ENCODE data around the gene ABCE1. TPM values are rescaled to one million over a fixed set of nuclear protein-coding genes. Genes with fewer than 3 reads are reported as not detected.
A peak's percentile ranks its signal among the peaks of the same experiment; 100 is the strongest.

Gene ABCE1
- total RNA-seq = 10 to 100 TPM; 41.4 to 58.2 (median 50.4) TPM
- 10 to 100 TPM in 2 of 3 donors, 1 to 10 TPM in 1; 9.0 to 25.9 (median 19.7) TPM for polyA plus RNA-seq

DNA sequence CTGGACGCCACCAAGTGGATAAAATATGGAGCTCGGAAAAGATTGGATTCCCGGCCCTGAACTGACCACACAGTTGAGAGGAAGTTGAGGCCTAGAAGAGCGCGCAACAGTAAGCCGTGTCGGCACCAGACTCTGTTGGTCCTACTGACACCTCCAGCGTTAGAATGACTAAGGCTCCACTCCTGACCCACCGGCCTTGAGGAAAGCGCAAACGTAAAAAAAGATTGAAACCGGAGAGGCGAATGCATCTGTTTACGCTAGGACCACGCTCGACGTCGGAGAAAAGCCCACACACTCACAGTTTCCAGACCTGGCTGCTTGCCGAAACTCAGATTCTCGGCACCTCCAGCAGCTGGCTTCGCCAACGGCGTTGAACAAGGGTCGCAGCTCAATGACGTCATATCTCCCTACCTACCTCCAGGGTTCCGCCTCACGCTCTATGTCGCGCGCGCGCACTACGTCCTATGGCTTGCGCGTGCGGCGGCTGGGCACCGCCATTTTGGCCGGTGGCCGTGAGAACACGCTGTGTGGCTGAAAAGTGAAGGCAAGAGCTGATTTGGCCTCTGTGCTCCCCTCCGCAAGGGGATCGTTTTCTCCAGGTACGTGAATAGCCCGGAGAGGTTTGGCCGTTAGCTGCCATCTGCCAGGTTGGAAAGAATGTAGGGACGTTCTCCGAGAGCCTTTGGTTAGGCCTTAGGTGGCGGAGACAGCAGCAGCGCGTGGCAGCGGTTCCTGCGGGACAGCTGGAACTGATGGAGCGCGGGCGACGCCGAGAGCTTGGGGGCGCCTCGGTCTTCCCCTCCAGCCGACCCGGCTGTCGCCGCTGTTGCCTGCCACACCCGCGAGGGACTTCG, at the start of gene ABCE1, which contains the start of gene ANAPC10:
Gene ABCE1 (plus strand): TSS at position 491 of the 854 bp plus-strand sequence. CDS start 6,102 bp downstream, outside the sequence.
Gene ANAPC10 (minus strand): TSS at position 376 of the 854 bp plus-strand sequence. CDS start 2,097 bp downstream, outside the sequence.
- Histone ChIP-seq H3K4me1 (peaks cover 0 to 53% (median 41%) of the 10 kb centered on the region in 4 donors), H3K27me3 (no peaks in the 10 kb centered on the region), H3K4me3 (peak within 1 kb of the TSS; percentile 69 to 85 (median 78)), H3K27ac (peak within 1 kb of the TSS; percentile 86 to 94 (median 92)), H3K9me3 (no peaks in the 10 kb centered on the region), H3K36me3 (peaks cover 0 to 28% (median 14%) of the 10 kb centered on the region in 4 donors)
- peak; percentile 28 to 32 for TF ChIP-seq POLR2A (IDR thresholded peaks at IDR 0.05)
- TF ChIP-seq POLR2AphosphoS5 (IDR thresholded peaks at IDR 0.05) = peak; percentile 67 to 93 (median 86)
- peak in 1 of 4 donors; percentile 24 for TF ChIP-seq EP300 (IDR thresholded peaks at IDR 0.05)
- TF ChIP-seq, protein P1, sequence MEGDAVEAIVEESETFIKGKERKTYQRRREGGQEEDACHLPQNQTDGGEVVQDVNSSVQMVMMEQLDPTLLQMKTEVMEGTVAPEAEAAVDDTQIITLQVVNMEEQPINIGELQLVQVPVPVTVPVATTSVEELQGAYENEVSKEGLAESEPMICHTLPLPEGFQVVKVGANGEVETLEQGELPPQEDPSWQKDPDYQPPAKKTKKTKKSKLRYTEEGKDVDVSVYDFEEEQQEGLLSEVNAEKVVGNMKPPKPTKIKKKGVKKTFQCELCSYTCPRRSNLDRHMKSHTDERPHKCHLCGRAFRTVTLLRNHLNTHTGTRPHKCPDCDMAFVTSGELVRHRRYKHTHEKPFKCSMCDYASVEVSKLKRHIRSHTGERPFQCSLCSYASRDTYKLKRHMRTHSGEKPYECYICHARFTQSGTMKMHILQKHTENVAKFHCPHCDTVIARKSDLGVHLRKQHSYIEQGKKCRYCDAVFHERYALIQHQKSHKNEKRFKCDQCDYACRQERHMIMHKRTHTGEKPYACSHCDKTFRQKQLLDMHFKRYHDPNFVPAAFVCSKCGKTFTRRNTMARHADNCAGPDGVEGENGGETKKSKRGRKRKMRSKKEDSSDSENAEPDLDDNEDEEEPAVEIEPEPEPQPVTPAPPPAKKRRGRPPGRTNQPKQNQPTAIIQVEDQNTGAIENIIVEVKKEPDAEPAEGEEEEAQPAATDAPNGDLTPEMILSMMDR (IDR thresholded peaks at IDR 0.05) = no peak
- intact Hi-C loops (cut with DNase I) = loop anchor here (2.0 to 10.0 kb wide), 4 partner anchors 83 to 1077 kb away; partner anchors contain the start of genes LSM6, MMAA and OTUD4
- peak; percentile 98 for DNase-seq
- WGBS, 2 donors = 0 to 1% methylated on average over 67 of the region's 67 CpGs

DNA sequence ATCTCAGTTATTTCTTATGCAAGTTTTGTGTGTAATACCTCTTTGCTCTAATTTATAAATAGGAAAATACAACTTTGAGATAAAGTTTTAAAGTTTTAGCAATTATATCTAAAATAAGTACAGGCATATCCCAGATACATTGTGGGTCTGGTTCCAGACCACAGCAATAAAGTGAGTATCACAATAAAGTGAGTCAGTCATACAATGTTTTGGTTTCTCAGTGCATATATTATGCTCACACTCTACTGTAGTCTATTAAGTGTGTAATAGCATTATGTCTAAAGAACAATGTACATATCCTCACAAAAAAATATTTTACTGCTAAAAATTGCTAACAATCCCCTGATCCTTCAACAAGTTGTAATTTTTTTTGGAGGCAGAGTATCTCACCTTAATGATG, 49.3 kb upstream of the ABCE1 start:
- Histone ChIP-seq H3K27me3 (no peaks in the 10 kb centered on the region), H3K36me3 (no peaks in the 10 kb centered on the region), H3K9me3 (no peaks in the 10 kb centered on the region), H3K4me1 (no peaks in the 10 kb centered on the region), H3K4me3 (no peak overlapping the region), H3K27ac (no peak overlapping the region)
- TF ChIP-seq, protein P1 (IDR thresholded peaks at IDR 0.05) = no peak
- no peak for TF ChIP-seq POLR2A (IDR thresholded peaks at IDR 0.05)
- TF ChIP-seq POLR2AphosphoS5 (IDR thresholded peaks at IDR 0.05) = no peak
- no peak for TF ChIP-seq EP300 (IDR thresholded peaks at IDR 0.05)
- intact Hi-C loops (cut with DNase I) = no loop called here
- DNase-seq = no peak

DNA sequence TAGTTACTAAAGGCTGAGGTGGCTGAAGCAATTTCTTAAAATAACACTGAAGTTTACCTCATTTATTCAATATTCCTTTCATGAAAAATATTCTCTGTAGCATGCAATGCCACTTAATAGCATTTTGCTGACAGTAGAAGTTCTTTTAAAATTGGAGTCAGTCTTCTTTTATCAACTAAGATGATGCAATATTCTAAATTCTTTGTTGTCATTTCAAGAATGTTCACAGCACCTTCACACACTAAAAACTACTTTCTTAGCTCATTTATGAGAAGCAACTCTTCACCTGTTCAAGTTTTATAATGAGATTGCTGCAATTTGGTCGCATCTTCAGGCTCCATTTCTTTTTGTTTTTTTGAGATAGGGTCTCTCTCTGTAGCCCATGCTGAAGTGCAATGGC, 48.9 kb upstream of the ABCE1 start:
- H3K4me3 ChIP-seq = no peak overlapping the region
- WGBS, 2 donors = 92 to 98% methylated on average over 1 of the region's 1 CpG
- no peaks in the 10 kb centered on the region for H3K9me3 ChIP-seq

DNA sequence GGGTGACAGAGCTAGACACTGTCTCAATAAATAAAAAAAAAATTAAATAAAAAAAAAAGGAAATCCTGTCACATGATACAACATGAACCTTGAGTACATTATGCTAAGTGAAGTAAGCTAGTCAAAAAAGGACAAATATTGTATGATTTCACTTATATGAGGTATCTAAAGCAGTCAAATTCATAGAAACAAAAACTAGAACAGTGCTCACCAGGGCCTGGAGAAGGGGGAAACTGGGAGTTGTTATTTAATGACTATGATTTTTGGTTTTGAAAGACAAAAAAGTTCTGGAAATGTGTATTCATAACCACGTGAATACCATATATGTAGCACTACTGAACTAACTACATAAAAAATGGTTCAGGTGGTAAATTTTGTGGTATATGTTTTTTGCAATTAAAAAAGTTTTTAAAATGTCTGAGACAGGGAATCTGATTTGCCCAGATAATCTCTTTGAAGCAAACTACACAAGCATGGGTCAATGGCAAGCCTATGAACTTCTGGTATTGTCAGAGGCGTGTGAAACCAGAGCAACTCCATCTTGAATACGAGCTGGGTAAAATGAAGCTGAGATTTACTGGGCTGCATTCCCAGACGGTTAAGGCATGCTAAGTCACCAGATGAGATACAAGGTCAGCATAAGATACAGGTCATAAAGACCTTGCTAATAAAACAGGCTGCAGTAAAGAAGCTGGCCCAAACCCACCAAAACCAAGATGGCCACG, 42.4 kb upstream of the ABCE1 start:
- Histone ChIP-seq H3K4me3 (no peak overlapping the region), H3K9me3 (no peaks in the 10 kb centered on the region), H3K36me3 (no peaks in the 10 kb centered on the region), H3K27me3 (no peaks in the 10 kb centered on the region), H3K4me1 (no peaks in the 10 kb centered on the region), H3K27ac (no peak overlapping the region)
- TF ChIP-seq, protein P1 (IDR thresholded peaks at IDR 0.05) = no peak
- TF ChIP-seq POLR2AphosphoS5 (IDR thresholded peaks at IDR 0.05) = no peak
- TF ChIP-seq EP300 (IDR thresholded peaks at IDR 0.05) = no peak
- TF ChIP-seq POLR2A (IDR thresholded peaks at IDR 0.05) = no peak
- 94 to 96% methylated on average over 5 of the region's 5 CpGs for whole genome bisulfite sequencing, 2 donors
- DNase-seq = no peak
- intact Hi-C loops (cut with DNase I) = no loop called here

More for the DNA sequence above, 48.9 kb upstream of the ABCE1 start:
- TF ChIP-seq EP300 (IDR thresholded peaks at IDR 0.05) (no peak), POLR2A (IDR thresholded peaks at IDR 0.05) (no peak), POLR2AphosphoS5 (IDR thresholded peaks at IDR 0.05) (no peak)
- TF ChIP-seq, protein P1 (IDR thresholded peaks at IDR 0.05) = no peak
- no peaks in the 10 kb centered on the region for H3K36me3 ChIP-seq
- no peak for DNase-seq
- intact Hi-C loops (cut with DNase I) = no loop called here
- H3K27me3 ChIP-seq = no peaks in the 10 kb centered on the region
- no peak overlapping the region for H3K27ac ChIP-seq
- H3K4me1 ChIP-seq = no peaks in the 10 kb centered on the region
